Epithelial cell of esophagus (primary cell): ENCODE results near the gene INPP5F.

Source experiments
- DNase-seq: peaks from one replicate; pipeline ENCODE4 v3.0.0; 2010; ENCODE audit warnings: low read depth
- H3K4me3 ChIP-seq: 2 replicates; pipeline ENCODE4 v1.5.1; 2011; ENCODE audit warnings: mild to moderate bottlenecking, low read length, control low read depth
- CTCF ChIP-seq: IDR thresholded peaks from 2 replicates; pipeline ENCODE4 v1.5.1; 2011; ENCODE audit warnings: low read depth, mild to moderate bottlenecking, low read length, control low read depth, inconsistent platforms; ENCODE audit not compliant: insufficient read depth; ENCODE audit errors: missing control alignments

The INPP5F gene

GRCh38 chr10:119747940-119748339, 22.1 kb downstream of the INPP5F start:
- no peak overlapping the region for H3K4me3 ChIP-seq
- DNase-seq, result no peak
- TF ChIP-seq CTCF, result no peak

GRCh38 chr10:119748871-119749270, 23.0 kb downstream of the INPP5F start:
- no peak for DNase-seq
- H3K4me3 ChIP-seq, result no peak overlapping the region
- no peak for TF ChIP-seq CTCF

GRCh38 chr10:119749455-119749854, 23.6 kb downstream of the INPP5F start:
- H3K4me3 ChIP-seq, result no peak overlapping the region
- no peak for DNase-seq
- TF ChIP-seq CTCF, result no peak

GRCh38 chr10:119750391-119751230, 24.8 kb downstream of the INPP5F start:
- TF ChIP-seq CTCF, result peak; percentile 98
- H3K4me3 ChIP-seq, result no peak overlapping the region
- DNase-seq, result peak; percentile 80

- TF ChIP-seq CTCF, result no peak
- DNase-seq, result no peak
- H3K4me3 ChIP-seq, result no peak overlapping the region
These were observed 27.5 kb downstream of the INPP5F start for GRCh38 chr10:119753309-119753708.

- TF ChIP-seq CTCF, result no peak
- no peak overlapping the region for H3K4me3 ChIP-seq
- DNase-seq, result no peak
These were observed 28.2 kb downstream of the INPP5F start for GRCh38 chr10:119754085-119754484.

GRCh38 chr10:119754936-119755335, 29.1 kb downstream of the INPP5F start:
- no peak for TF ChIP-seq CTCF
- no peak overlapping the region for H3K4me3 ChIP-seq

More at GRCh38 chr10:119754936-119755335, 29.1 kb downstream of the INPP5F start:
- no peak for DNase-seq
